ENCODE results near the gene OR1A1. TPM values are rescaled to one million over a fixed set of nuclear protein-coding genes. Genes with fewer than 3 reads are reported as not detected.

Gene OR1A1
- total RNA-seq: not detected in 2 replicates

DNA sequence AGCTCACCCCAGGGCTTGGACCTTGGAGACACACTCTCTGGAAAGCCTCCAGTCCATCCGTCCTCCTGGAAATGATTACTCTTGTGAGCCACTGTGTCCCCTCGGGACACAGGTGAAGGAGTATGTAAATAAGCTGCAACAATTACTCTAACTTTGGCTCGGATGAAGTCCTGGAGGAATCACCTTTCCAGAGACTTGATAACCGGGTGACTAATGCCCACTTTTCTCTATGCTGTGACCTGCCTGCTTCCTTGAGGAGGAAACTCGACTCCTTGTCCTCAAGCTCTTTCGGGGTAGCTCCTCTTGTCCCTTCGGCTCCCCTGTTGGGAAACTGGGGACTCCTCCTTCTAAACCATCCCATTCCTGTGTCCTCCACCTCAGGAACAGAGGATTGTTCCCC, at the start of gene OR1A1:
TSS of gene OR1A1 (plus strand) at position 301 of the 400 bp plus-strand sequence. CDS start 7,954 bp downstream, outside the sequence.

GRCh38 chr17:3197219-3197618, 10.2 kb upstream of the OR1A1 start, which contains the start of gene OR1A2:
Gene OR1A2 (plus strand): TSS chr17:3197519. CDS start chr17:3197519, 0 bp downstream.

Other genes starting within 250 kb of the OR1A1 start
- gene OR1D5, start 144.1 kb upstream of the OR1A1 start, total RNA-seq: not detected in 2 replicates
- gene OR1D2, start 103.2 kb upstream of the OR1A1 start, total RNA-seq: not detected in 2 replicates
- gene OR1G1, start 80.1 kb upstream of the OR1A1 start, total RNA-seq: not detected in 2 replicates
- gene OR1A2, start 10.1 kb upstream of the OR1A1 start, total RNA-seq: not detected in 2 replicates
- not detected in 2 replicates for gene OR3A1, start 90.7 kb downstream of the OR1A1 start, total RNA-seq
- not detected in 2 replicates for gene OR3A2, start 178.6 kb downstream of the OR1A1 start, total RNA-seq
- not detected in 2 replicates for gene OR1E1, start 190.7 kb downstream of the OR1A1 start, total RNA-seq
- gene OR3A3, start 203.7 kb downstream of the OR1A1 start, total RNA-seq: not detected in 2 replicates
- gene OR1E2, start 226.2 kb downstream of the OR1A1 start, total RNA-seq: not detected in 2 replicates

Measured in myometrial cell (primary cell).